Measurements from ENCODE around the gene TSNAXIP1.

GRCh38 chr16:67855789-67856188 lies 49.1 kb downstream of the TSNAXIP1 start:
- no peak for TF ChIP-seq REST (IDR thresholded peaks at IDR 0.05; ENCODE audit: unreplicated experiment)
- TF ChIP-seq CTCF (conservative IDR thresholded peaks at IDR 0.05; ENCODE audit: low read depth in 2 of 2): no peak
- no peak for TF ChIP-seq POLR2AphosphoS5 (IDR thresholded peaks at IDR 0.05; ENCODE audit: low read depth)
- no peak for TF ChIP-seq EZH2phosphoT487 (IDR thresholded peaks at IDR 0.05; ENCODE audit: unreplicated experiment)
- TF ChIP-seq CREB1 (CRISPR knock-in tag; IDR thresholded peaks at IDR 0.05; ENCODE audit: low read depth): no peak
- no peak for TF ChIP-seq EZH2 (IDR thresholded peaks at IDR 0.05; ENCODE audit: low read depth, unreplicated experiment)
- TF ChIP-seq STAT1 (IDR thresholded peaks at IDR 0.05; ENCODE audit: unreplicated experiment): no peak

Measured in GM23338 (cell line).